ENCODE results near the gene ACVR1C. TPM values are rescaled to one million over a fixed set of nuclear protein-coding genes. Genes with fewer than 3 reads are reported as not detected.

ACVR1C gene
- 1 to 10 TPM; 2.0 to 2.1 TPM for total RNA-seq

DNA sequence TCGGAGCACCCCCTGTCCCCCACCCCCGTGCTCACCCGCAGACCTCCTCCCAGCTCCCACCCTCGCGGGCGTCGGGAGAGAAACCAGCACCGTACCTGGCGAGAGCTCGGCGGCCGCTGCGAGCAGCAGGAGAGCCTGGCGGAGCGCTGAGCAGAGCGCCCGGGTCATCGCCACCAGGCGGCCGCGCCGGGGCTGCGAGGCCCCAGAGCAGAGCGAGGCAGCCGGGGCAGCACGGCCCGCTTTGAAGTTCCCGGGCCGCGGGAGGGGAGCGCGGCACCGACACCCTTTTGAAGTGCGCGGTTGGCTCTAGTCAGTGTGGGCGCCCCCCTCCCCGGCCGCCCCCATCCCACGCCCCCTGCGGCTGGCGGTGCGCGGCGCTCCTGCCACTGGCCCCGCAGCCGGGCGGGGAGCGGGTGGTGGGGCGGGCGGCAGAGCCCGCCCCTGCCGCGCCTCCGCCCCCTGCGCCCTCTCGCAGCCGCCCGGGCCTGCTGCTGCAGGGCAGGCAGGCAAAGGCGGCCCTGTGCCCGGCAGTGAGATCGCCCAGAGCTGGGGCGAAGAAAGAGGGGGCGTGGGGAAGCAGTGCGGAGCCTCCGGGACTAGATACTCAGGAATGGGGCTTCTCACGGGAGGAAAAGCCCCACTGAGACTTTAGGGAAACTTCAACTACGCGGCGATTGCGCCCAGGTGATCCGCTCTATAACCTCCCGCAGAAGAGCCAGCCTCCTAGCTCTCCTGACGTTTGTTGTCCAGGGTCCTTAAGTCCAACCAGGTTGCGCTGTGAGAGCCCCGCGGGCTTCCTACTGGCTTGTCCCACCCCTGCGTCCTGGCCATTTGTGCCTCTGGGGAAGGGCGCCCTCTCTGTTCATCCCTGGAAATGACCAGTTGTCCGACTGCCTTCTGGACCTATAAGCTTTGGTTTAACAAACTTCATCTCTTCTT, at the start of gene ACVR1C:
Gene ACVR1C, minus strand, starts transcription at position 388 of the 939 bp plus-strand sequence. Its CDS starts 220 bp downstream, at position 168.
- POLR2A ChIA-PET = interaction anchor here (0.6 to 1.4 kb wide), 4 partner anchors 17 to 390 kb away, joined by 3 to 4 read pairs (median 3); partner anchors contain the start of gene ACVR1
- Mint-ChIP-seq H3K27ac (peak within 1 kb of the TSS; percentile 68), H3K27me3 (peaks cover 11% of the 10 kb centered on the region), H3K9me3 (peaks cover 2% of the 10 kb centered on the region), H3K4me1 (peaks cover 29% of the 10 kb centered on the region), H3K36me3 (peaks cover 5% of the 10 kb centered on the region), H3K4me3 (peak within 1 kb of the TSS; percentile 91)
- DNase-seq (peak; percentile 85), ATAC-seq (ENCODE audit: low read depth) (peak; percentile 92)

DNA sequence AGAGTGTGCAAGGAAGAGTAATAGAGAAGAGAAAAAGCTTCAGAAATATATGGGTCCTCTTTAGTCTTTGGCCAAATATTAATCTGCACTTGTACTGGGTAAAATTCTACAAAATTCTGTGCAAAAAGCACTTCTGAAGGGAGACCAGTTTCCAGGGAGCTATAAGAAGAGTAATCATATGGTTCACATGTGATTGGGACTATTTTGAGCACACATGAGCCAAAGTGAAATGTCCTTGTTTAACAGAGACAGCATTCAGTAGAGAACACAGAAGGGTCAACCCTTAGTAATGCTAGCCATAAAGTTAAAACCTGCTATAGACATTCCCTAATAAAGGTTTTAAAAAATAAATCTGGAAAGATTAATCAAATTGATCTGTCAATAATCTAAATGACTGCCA, 49.3 kb upstream of the ACVR1C start:
- no peak for ATAC-seq (ENCODE audit: low read depth)
- Mint-ChIP-seq H3K27ac (no peak overlapping the region), H3K36me3 (no peaks in the 10 kb centered on the region), H3K9me3 (peaks cover 3% of the 10 kb centered on the region), H3K4me1 (peaks cover under 1% of the 10 kb centered on the region), H3K4me3 (no peak overlapping the region), H3K27me3 (peaks cover 8% of the 10 kb centered on the region)
- DNase-seq = no peak
- POLR2A ChIA-PET = no interaction called here

GRCh38 chr2:157672129-157672528, 43.5 kb upstream of the ACVR1C start:
- H3K27me3 Mint-ChIP-seq = no peaks in the 10 kb centered on the region
- no peak overlapping the region for H3K27ac Mint-ChIP-seq

GRCh38 chr2:157662401-157662800, 33.7 kb upstream of the ACVR1C start:
- Mint-ChIP-seq H3K9me3 (no peaks in the 10 kb centered on the region), H3K27ac (no peak overlapping the region), H3K4me3 (no peak overlapping the region), H3K27me3 (no peaks in the 10 kb centered on the region), H3K36me3 (no peaks in the 10 kb centered on the region), H3K4me1 (no peaks in the 10 kb centered on the region)
- DNase-seq (no peak), ATAC-seq (ENCODE audit: low read depth) (no peak)
- POLR2A ChIA-PET = no interaction called here

More at GRCh38 chr2:157672129-157672528, 43.5 kb upstream of the ACVR1C start:
- no peaks in the 10 kb centered on the region for H3K4me1 Mint-ChIP-seq
- POLR2A ChIA-PET = no interaction called here
- no peaks in the 10 kb centered on the region for H3K36me3 Mint-ChIP-seq
- H3K9me3 Mint-ChIP-seq = no peaks in the 10 kb centered on the region
- ATAC-seq (ENCODE audit: low read depth) (no peak), DNase-seq (no peak)
- H3K4me3 Mint-ChIP-seq = no peak overlapping the region

DNA sequence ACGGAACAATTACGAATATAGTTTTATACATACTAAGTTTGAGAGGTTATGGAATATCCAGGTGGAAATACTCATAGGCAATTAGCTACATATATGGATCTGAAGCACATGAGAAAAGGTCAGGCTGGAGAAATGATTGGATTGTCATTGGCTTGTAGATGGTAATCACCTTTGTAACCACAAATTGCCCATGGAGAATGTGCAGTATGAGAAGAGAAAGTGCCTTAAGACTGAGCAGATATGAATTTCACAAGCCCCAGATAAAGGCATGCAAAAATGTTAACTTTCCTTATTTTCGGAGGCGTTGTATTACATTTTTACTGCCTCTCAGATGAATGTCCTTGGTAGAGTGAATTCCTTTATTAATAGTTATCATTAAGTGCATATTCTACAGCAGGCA, 33.1 kb upstream of the ACVR1C start:
- POLR2A ChIA-PET = no interaction called here
- Mint-ChIP-seq H3K4me3 (no peak overlapping the region), H3K27ac (no peak overlapping the region), H3K9me3 (no peaks in the 10 kb centered on the region), H3K4me1 (no peaks in the 10 kb centered on the region), H3K36me3 (no peaks in the 10 kb centered on the region), H3K27me3 (no peaks in the 10 kb centered on the region)
- no peak for DNase-seq
- ATAC-seq (ENCODE audit: low read depth) = no peak

- Mint-ChIP-seq H3K27ac (no peak overlapping the region), H3K27me3 (no peaks in the 10 kb centered on the region), H3K9me3 (no peaks in the 10 kb centered on the region), H3K4me3 (no peak overlapping the region), H3K36me3 (no peaks in the 10 kb centered on the region), H3K4me1 (no peaks in the 10 kb centered on the region)
- DNase-seq = no peak
- POLR2A ChIA-PET = no interaction called here
- no peak for ATAC-seq (ENCODE audit: low read depth)
These were observed 29.2 kb upstream of the ACVR1C start for GRCh38 chr2:157657858-157658257.

GRCh38 chr2:157657101-157657500, 28.4 kb upstream of the ACVR1C start:
- no peak overlapping the region for H3K4me3 Mint-ChIP-seq
- POLR2A ChIA-PET = no interaction called here
- H3K27me3 Mint-ChIP-seq = no peaks in the 10 kb centered on the region
- no peaks in the 10 kb centered on the region for H3K36me3 Mint-ChIP-seq
- no peak overlapping the region for H3K27ac Mint-ChIP-seq
- H3K9me3 Mint-ChIP-seq = no peaks in the 10 kb centered on the region
- DNase-seq (no peak), ATAC-seq (ENCODE audit: low read depth) (no peak)
- H3K4me1 Mint-ChIP-seq = no peaks in the 10 kb centered on the region

- H3K9me3 Mint-ChIP-seq = peaks cover 2% of the 10 kb centered on the region
- H3K36me3 Mint-ChIP-seq = no peaks in the 10 kb centered on the region
- H3K27ac Mint-ChIP-seq = no peak overlapping the region
- ATAC-seq (ENCODE audit: low read depth) (no peak), DNase-seq (no peak)
- H3K4me3 Mint-ChIP-seq = no peak overlapping the region
- H3K4me1 Mint-ChIP-seq = no peaks in the 10 kb centered on the region
- POLR2A ChIA-PET = no interaction called here
- peaks cover 14% of the 10 kb centered on the region for H3K27me3 Mint-ChIP-seq
These were observed 16.1 kb upstream of the ACVR1C start for GRCh38 chr2:157644776-157645175.

DNA sequence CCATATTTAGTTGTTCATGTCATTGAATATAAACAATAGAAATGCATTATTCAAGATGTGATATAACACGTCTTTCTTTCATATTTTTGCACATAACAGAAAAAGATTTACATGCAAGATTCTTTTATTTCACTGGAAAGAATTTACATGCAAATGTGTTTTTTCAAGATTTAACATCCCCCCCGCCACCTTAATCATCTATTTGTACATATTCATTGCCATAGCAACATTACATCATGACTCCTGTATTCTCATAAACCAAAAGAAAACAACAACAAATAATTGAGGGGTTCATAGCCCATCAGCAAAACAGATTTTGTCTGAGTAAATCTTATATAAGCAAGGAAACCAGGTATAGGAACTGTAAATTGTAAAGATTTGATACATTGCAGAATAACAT, 3.2 kb upstream of the ACVR1C start:
- no peak for DNase-seq
- no peak overlapping the region for H3K27ac Mint-ChIP-seq
- H3K4me3 Mint-ChIP-seq = no peak overlapping the region
- peaks cover 14% of the 10 kb centered on the region for H3K4me1 Mint-ChIP-seq
- H3K9me3 Mint-ChIP-seq = no peaks in the 10 kb centered on the region
- POLR2A ChIA-PET = no interaction called here
- ATAC-seq (ENCODE audit: low read depth) = no peak
- H3K27me3 Mint-ChIP-seq = peaks cover 11% of the 10 kb centered on the region
- no peaks in the 10 kb centered on the region for H3K36me3 Mint-ChIP-seq

DNA sequence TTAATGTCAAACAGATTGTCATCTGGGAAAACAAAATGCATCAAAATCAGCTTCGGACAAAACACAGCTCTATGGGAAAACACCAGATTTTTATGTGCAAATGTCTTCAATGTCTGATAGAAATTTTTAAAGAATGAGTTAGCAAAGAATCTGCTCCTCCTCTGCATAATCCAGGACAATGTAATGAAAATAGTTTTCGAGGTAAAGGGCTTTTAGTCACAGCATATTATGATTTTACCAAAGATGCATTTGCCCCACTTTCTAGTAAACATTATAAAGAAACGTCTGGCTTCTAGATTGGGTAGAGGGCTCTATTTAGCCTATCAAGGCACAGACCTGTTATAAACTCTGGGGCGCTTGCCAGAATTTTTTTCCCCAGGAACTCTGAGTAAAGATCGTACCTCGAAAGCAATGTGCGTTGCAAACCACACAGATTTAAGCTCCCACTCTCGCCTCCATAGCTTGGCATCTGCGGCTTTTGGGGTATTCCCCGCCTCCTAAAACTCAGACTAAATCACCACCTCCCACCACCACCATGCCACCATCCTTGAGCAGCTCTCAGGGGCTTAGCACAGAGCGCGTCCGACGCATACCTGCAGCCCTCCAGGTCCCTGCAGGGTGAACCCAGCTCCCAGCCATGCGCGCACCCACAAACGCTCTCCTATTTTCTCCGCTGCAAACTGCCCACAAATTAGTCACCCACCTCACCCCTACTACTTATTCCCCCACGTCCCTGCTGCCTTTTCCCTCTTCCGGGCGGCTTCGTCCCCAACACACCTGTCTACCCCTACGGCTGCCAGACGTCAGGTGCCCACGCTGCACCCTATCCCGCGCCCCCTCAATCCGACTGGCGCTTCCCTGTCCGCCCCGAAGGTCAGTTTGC, 829 bp downstream of the ACVR1C start:
- DNase-seq (no peak), ATAC-seq (ENCODE audit: low read depth) (peak; percentile 14)
- Mint-ChIP-seq H3K4me1 (peaks cover 29% of the 10 kb centered on the region), H3K9me3 (peaks cover 4% of the 10 kb centered on the region), H3K27me3 (peaks cover 11% of the 10 kb centered on the region), H3K36me3 (peaks cover 8% of the 10 kb centered on the region), H3K27ac (peak overlapping the region; percentile 68), H3K4me3 (peak overlapping the region; percentile 90)
- POLR2A ChIA-PET = interaction anchor here (0.8 to 1.4 kb wide), 3 partner anchors 13 to 248 kb away, joined by 3 to 4 read pairs (median 3); partner anchors contain the start of gene ACVR1

DNA sequence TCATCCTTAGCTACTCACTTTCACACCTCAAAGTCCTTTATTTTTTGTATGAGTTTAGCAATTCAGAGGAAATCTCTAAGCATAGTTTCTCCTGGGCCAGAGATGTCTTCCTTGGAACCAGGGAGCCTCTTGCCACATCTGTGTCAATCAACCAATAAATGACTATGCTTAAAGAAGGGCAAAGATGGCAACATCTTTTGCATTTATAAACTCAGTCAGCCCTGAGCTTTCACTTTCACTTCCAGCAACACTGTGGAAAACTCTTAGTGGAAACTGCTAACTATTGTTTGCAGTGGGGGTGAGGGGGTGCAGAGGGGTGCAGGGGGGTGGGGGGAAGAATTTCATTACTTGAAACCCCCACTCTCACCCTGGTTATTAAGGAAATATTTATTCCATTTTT, 3.4 kb downstream of the ACVR1C start:
- H3K9me3 Mint-ChIP-seq = peaks cover 15% of the 10 kb centered on the region
- H3K4me3 Mint-ChIP-seq = peak overlapping the region; percentile 65
- peaks cover 8% of the 10 kb centered on the region for H3K27me3 Mint-ChIP-seq
- POLR2A ChIA-PET = interaction anchor here (0.6 kb wide), 1 partner anchor 218 kb away, joined by 3 read pairs; no protein-coding TSS in a partner anchor
- H3K36me3 Mint-ChIP-seq = peaks cover 10% of the 10 kb centered on the region
- H3K4me1 Mint-ChIP-seq = peaks cover 29% of the 10 kb centered on the region
- ATAC-seq (ENCODE audit: low read depth) = no peak
- no peak for DNase-seq
- peak overlapping the region; percentile 59 for H3K27ac Mint-ChIP-seq

DNA sequence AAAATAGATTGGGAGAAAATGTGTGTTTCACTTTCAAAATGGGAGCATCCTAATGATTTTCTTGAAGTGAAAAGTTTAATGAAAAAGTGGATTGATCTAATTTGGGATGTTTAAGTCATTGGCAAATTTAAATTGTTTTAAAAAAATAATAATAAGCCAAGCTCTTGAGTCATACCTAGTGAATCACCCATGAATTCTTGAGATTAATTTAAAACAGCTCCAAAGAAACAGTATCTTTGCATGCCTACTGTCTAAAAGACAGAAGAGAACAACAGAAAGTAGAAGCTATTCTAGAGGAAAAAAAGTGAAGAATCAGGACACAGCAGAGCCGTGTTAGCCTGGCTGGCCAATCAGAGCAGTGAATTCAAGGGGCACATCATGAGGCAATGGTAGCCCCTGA, 7.7 kb downstream of the ACVR1C start:
- DNase-seq (no peak), ATAC-seq (ENCODE audit: low read depth) (no peak)
- Mint-ChIP-seq H3K36me3 (peaks cover 10% of the 10 kb centered on the region), H3K9me3 (peaks cover 15% of the 10 kb centered on the region), H3K4me1 (peaks cover 16% of the 10 kb centered on the region), H3K4me3 (no peak overlapping the region), H3K27me3 (peaks cover 5% of the 10 kb centered on the region), H3K27ac (no peak overlapping the region)
- POLR2A ChIA-PET = no interaction called here

DNA sequence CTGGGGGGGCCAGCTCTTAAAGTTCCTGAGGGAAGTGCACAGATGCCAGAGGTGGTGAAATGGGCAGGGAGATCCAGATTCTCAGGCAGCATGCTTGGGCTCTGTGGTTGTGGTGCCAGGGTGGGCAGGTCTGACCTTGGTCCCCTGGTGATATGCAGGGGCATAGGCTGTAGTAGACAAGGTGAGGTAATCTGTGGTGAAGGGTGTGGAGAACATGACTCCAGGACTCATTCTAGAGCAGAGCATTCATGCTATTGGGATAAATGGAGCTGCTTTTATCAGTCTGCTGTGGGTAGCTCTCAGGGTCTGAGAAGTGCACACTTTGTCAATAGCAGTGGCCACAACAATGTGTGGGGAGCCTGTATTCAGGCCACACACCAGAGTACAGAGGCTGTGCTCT, 16.9 kb downstream of the ACVR1C start:
- Mint-ChIP-seq H3K36me3 (peaks cover 5% of the 10 kb centered on the region), H3K4me3 (no peak overlapping the region), H3K27ac (no peak overlapping the region), H3K9me3 (peaks cover 9% of the 10 kb centered on the region), H3K4me1 (peaks cover 4% of the 10 kb centered on the region), H3K27me3 (peaks cover 6% of the 10 kb centered on the region)
- DNase-seq = no peak
- POLR2A ChIA-PET = interaction anchor here (0.9 kb wide), 1 partner anchor 16 kb away, joined by 3 read pairs; no protein-coding TSS in a partner anchor
- ATAC-seq (ENCODE audit: low read depth) = no peak
